RWPE1 (cell line): Measurements from ENCODE around the gene LARP4.
"Not testable (repeated sequence)": the region's sequence is repeated elsewhere in the genome, so short reads cannot be mapped to it uniquely, and the experiment has no call there.

Experiments
- CTCF ChIA-PET: fragments of 350-600 bp; sonication (Branson Sonifier 250); formaldehyde crosslinking; extraction: SDS; loops from one replicate; lab custom pipeline; 2021; lab: Yijun Ruan, JAX
- POLR2A ChIA-PET: fragments of 400-600 bp; formaldehyde crosslinking; extraction: SDS; loops from one replicate; lab custom pipeline; 2020; ENCODE audit warnings: antibody characterized with exemption; ENCODE audit not compliant: low non-redundant PET; lab: Yijun Ruan, JAX
- DNase-seq: peaks from one replicate; pipeline ENCODE4 v3.0.0; 2012; ENCODE audit warnings: low spot score
- H3K27ac ChIP-seq: fragments of 450-650 bp; 2 replicates; pipeline ENCODE4 v1.5.1; 2017
- CTCF ChIP-seq: fragments of 450-650 bp; conservative IDR thresholded peaks from 2 replicates; pipeline ENCODE4 v1.5.1; 2017; ENCODE audit warnings: low read depth, mild to moderate bottlenecking

The LARP4 gene

DNA sequence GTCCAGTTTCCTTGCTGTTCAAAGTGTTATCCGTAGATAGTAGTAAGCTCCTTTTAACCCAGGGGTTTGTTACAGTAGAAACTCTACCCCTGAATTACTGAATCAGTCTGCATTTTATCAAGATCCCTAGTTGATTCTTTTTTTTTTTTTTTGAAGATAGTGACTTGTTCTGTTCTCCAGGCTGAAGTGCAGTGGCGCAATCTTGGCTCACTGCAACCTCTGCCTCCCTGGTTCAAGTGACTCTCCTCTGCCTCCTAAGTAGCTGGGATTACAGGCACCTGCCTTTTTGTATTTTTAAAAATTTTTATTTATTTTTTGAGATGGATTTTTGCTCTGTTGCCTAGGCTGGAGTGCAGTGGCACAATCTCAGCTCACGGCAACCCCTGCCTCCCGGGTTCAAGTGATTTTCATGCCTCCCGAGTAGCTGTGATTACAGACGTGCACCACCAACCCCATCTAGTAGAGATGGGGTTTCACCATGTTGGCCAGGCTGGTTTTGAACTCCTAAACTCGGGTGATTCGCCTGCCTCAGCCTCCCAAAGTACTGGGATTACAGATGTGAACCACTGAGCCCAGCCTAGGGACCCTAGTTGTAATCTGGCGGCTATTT is 10.5 kb downstream of the LARP4 start:
- ChIA-PET CTCF (interaction anchor here (0.7 kb wide), 1 partner anchor 535 kb away, joined by 3 read pairs; no protein-coding TSS in a partner anchor), POLR2A (no interaction called here)
- no peak for TF ChIP-seq CTCF
- DNase-seq = no peak
- no peak overlapping the region for H3K27ac ChIP-seq

DNA sequence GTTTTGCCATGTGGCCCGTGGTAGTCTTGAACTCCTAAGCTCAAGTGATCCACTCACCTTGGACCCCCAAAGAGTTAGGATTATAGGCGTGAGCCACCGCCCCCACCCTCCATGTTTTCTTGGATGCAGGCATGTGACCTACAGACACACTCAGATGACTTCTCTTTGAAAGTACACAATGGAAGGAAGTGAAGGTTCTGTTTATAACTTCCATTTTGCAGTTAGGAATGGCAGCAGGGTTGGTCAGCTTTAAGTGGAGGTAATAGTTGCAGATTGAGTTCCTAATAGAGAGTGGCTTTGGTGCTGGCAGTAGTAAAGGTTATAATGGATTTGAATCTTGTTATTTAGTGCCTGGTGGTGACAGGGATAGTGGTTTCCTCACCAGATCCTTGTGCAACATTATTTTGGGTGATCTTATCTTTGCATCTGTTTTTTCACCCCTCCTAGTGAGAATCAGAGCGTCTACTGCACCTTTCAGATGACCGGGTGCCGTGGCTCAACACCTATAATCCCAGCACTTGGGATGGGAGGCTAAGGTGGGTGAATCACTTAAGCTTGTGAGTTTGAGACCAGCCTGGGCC is 15.3 kb downstream of the LARP4 start:
- no peak for TF ChIP-seq CTCF
- DNase-seq = no peak
- ChIA-PET POLR2A (no interaction called here), CTCF (interaction anchor here (0.6 kb wide), 1 partner anchor 226 kb away, joined by 3 read pairs; no protein-coding TSS in a partner anchor)
- no peak overlapping the region for H3K27ac ChIP-seq

DNA sequence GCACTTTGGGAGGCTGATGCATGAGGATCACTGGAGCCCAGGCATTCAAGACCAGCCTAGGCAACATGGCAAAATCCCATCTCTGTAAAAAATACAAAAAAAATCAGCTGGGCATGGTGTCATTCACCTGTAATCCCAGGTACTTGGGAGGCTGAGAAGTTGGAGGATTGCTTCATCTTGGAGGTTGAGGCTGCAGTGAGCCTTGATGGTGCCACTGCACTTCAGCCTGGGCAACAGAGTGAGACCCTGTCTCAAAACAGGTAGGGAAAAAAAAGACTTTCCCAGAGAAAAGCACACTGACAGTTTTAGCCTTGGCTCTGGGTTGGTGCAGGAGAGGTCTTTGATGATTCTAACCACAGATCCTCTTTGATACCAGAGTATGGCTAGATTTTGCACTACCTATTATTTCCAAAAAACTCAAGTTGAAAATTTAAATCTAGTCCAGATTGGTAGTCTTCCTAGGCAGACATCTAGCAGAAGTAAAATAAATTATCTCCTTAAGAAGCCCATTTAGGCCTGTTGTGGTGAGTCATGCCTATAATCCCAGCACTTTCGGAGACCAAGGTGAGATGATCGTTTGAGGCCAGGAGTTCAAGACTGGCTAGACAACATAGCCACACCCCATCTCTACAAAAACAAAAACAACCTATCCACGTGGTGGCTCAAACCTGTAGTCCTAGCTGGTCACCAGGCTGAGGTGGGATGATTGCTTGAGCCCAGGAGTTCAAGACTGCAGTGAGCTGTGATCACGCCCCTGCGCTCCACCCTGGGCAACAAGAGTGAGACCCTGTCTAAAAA is 18.6 kb downstream of the LARP4 start:
- no peak overlapping the region; the same call in 1 of the 2 replicates for H3K27ac ChIP-seq
- ChIA-PET CTCF (interaction anchor here (0.6 kb wide), 1 partner anchor 1033 kb away, joined by 3 read pairs; no protein-coding TSS in a partner anchor), POLR2A (no interaction called here)
- no peak for TF ChIP-seq CTCF
- no peak for DNase-seq

- CTCF ChIA-PET = interaction anchor here (0.7 kb wide), 1 partner anchor 134 kb away, joined by 4 read pairs; no protein-coding TSS in a partner anchor
- DNase-seq, H3K27ac ChIP-seq, POLR2A ChIA-PET: not testable (repeated sequence)
These were observed 22.2 kb downstream of the LARP4 start for GRCh38 chr12:50422855-50423254.

- H3K27ac ChIP-seq, POLR2A ChIA-PET, DNase-seq: not testable (repeated sequence)
- CTCF ChIA-PET = interaction anchor here (0.7 kb wide), 1 partner anchor 134 kb away, joined by 4 read pairs; no protein-coding TSS in a partner anchor
These were observed 22.7 kb downstream of the LARP4 start for GRCh38 chr12:50423342-50423741.

- TF ChIP-seq CTCF = no peak
- POLR2A ChIA-PET = no interaction called here
- H3K27ac ChIP-seq = no peak overlapping the region
- DNase-seq = no peak
- CTCF ChIA-PET = no interaction called here
These were observed 25.0 kb downstream of the LARP4 start for GRCh38 chr12:50425589-50426258.

DNA sequence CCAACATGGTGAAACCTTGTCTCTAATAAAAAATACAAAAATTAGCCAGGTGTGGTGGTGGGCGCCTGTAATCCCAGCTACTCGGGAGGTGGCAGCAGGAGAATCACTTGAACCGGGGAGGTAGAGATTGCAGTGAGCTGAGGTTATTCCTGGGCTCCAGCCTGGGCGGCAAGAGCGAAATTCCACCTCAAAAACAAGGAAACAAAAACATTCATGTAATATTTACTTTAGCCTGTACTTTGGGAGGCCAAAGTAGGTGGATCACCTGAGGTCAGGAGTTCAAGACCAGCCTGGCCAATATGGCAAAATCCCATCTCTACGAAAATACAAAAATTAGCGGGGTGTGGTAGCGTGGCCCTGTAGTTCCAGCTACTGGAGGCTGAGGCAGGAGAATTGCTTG is 31.0 kb downstream of the LARP4 start:
- CTCF ChIA-PET = interaction anchor here (0.6 kb wide), 1 partner anchor 73 kb away, joined by 3 read pairs; no protein-coding TSS in a partner anchor
- H3K27ac ChIP-seq, DNase-seq, POLR2A ChIA-PET: not testable (repeated sequence)
